Neuronal stem cell (in vitro differentiated cells): ENCODE results near the gene ATP5F1D.
A peak's percentile ranks its signal among the peaks of the same experiment; 100 is the strongest.

ENCODE experiments used
- DNase-seq: peaks from one replicate; pipeline ENCODE4 v3.0.0-alpha.2; 2013; ENCODE audit warnings: low spot score
- H2AFZ ChIP-seq: one replicate; pipeline ENCODE4 v1.6.1; 2013; ENCODE audit warnings: mild to moderate bottlenecking, low read length, inconsistent platforms
- H2AK5ac ChIP-seq: 2 replicates; pipeline ENCODE4 v1.6.1; 2013; ENCODE audit warnings: low read depth, mild to moderate bottlenecking, inconsistent platforms, low read length, moderate library complexity, mixed read lengths
- H2BK120ac ChIP-seq: 2 replicates; pipeline ENCODE4 v1.6.1; 2013; ENCODE audit warnings: low read depth, mild to moderate bottlenecking, inconsistent platforms, low read length, moderate library complexity, mixed read lengths
- H2BK12ac ChIP-seq: one replicate; pipeline ENCODE4 v1.6.1; 2013; ENCODE audit warnings: low read length, inconsistent platforms
- H2BK15ac ChIP-seq: 2 replicates; pipeline ENCODE4 v1.6.1; 2013; ENCODE audit warnings: mild to moderate bottlenecking, low read length, inconsistent platforms, mixed read lengths
- H2BK5ac ChIP-seq: one replicate; pipeline ENCODE4 v1.6.1; 2013; ENCODE audit warnings: inconsistent platforms, mild to moderate bottlenecking, low read length, moderate library complexity
- H3K14ac ChIP-seq: one replicate; pipeline ENCODE4 v1.6.1; 2013; ENCODE audit warnings: low read length, inconsistent platforms
- H3K18ac ChIP-seq: 2 replicates; pipeline ENCODE4 v1.6.1; 2013; ENCODE audit warnings: low read length, inconsistent platforms
- H3K23ac ChIP-seq: 2 replicates; pipeline ENCODE4 v1.6.1; 2013; ENCODE audit warnings: low read depth, mild to moderate bottlenecking, mixed read lengths, low read length, inconsistent platforms; ENCODE audit not compliant: poor library complexity
- H3K27ac ChIP-seq: replicated peaks from 3 replicates; pipeline ENCODE4 v1.5.1; 2013; ENCODE audit warnings: low read length, inconsistent platforms
- H3K27me3 ChIP-seq, 3 experiments: 2 replicates each; pipeline ENCODE4 v1.6.1; 2013; ENCODE audit warnings: low read length in 3 of 3, mild to moderate bottlenecking in 2 of 3, inconsistent platforms in 1 of 3, low read depth in 1 of 3, mixed read lengths in 1 of 3, moderate library complexity in 1 of 3; ENCODE audit not compliant: control insufficient read depth in 3 of 3, insufficient read depth in 3 of 3
- H3K36me3 ChIP-seq, 2 donors: replicated peaks in 1 of 2; 2 replicates each; pipeline ENCODE4 v1.6.1; 2013; ENCODE audit warnings: low read length in 2 of 2; ENCODE audit not compliant: control insufficient read depth in 2 of 2, insufficient read depth in 2 of 2
- H3K4ac ChIP-seq: 2 replicates; pipeline ENCODE4 v1.6.1; 2013; ENCODE audit warnings: inconsistent platforms, mild to moderate bottlenecking, low read length, moderate library complexity
- H3K4me1 ChIP-seq, 2 donors: 1 replicate in 1 of 2; 2 replicates in 1 of 2; pipeline ENCODE4 v1.6.1; 2013; ENCODE audit warnings: low read length in 2 of 2, low read depth in 1 of 2; ENCODE audit not compliant: control insufficient read depth in 2 of 2, insufficient read depth in 1 of 2
- H3K4me2 ChIP-seq: one replicate; pipeline ENCODE4 v1.6.1; 2013; ENCODE audit warnings: mild to moderate bottlenecking, low read length, inconsistent platforms; ENCODE audit not compliant: insufficient read depth, poor library complexity, severe bottlenecking
- H3K4me3 ChIP-seq, 2 donors: 2 replicates each; pipeline ENCODE4 v1.5.1; 2013; ENCODE audit warnings: low read length in 2 of 2, mild to moderate bottlenecking in 2 of 2, inconsistent platforms in 1 of 2, moderate library complexity in 1 of 2
- H3K79me1 ChIP-seq: one replicate; pipeline ENCODE4 v1.6.1; 2013; ENCODE audit warnings: low read depth, mild to moderate bottlenecking, inconsistent platforms, low read length, moderate library complexity
- H3K9ac ChIP-seq: one replicate; pipeline ENCODE4 v1.6.1; 2013; ENCODE audit warnings: mild to moderate bottlenecking, low read depth, low read length, inconsistent platforms; ENCODE audit not compliant: poor library complexity
- H3K9me3 ChIP-seq, 2 donors: replicated peaks in 1 of 2; 2 replicates each; pipeline versions ENCODE3 to v1.6.1; 2013; ENCODE audit warnings: low read length in 2 of 2, mild to moderate bottlenecking in 2 of 2, inconsistent platforms in 1 of 2, low read depth in 1 of 2, mixed read lengths in 1 of 2, moderate library complexity in 1 of 2; ENCODE audit not compliant: control insufficient read depth in 2 of 2, insufficient read depth in 1 of 2
- H4K8ac ChIP-seq: one replicate; pipeline ENCODE4 v1.6.1; 2013; ENCODE audit warnings: low read depth, mild to moderate bottlenecking, inconsistent platforms, low read length, moderate library complexity
- H4K91ac ChIP-seq: one replicate; pipeline ENCODE4 v1.6.1; 2013; ENCODE audit warnings: low read length, low read depth, mild to moderate bottlenecking, inconsistent platforms; ENCODE audit not compliant: poor library complexity
- WGBS, 2 donors: extraction: QIAGEN DNeasy Blood & Tissue Kit; methylation state at CpG; one replicate each; pipeline ENCODE4 v1.1.7; 2013; ENCODE audit warnings: missing lambda C conversion rate in 2 of 2, mixed read lengths in 1 of 2; ENCODE audit not compliant: insufficient read length in 2 of 2, insufficient replicate concordance in 1 of 2; ENCODE audit errors: extremely low coverage in 2 of 2; 5-methylcytosine and 5-hydroxymethylcytosine counted together

The ATP5F1D gene

DNA sequence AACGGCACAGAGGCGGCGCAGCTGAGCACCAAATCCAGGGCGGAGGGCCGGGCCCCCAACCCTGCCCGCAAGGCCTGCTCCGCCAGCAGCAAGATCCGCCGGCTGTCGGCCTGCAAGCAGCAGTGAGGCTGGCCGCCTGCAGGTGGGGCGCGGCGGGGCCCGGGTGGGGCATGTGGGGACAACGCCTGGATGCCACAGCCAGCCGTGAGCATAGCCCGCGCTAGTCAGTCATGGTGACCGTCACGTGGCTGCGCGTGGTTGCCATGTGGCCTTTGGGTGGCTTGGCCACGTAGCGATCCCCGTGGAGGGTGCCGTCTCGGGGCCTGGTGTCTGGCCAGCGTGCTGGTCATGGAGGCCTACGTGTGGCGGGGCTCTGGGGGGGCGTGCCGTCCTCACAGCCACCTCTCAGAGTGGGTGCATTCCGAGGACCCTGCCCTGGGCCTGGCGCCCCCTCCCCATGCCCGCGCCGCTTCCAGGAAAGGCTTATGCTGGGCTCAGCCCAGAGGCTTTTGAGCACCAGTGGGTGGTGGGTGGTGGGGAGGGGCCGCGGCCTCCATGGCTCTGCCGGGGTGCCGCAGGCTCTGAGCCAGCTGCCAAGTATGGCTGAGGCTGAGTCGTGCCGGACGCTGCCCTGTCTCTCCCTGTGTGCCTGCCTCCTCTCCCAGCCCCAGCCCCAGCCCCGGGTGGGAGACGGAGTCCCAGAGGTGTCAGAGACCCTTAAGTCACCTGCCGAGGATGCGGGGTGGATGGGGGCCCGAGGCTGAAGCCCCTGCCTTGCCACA, 14.8 kb upstream of the ATP5F1D start:
- Histone ChIP-seq H3K14ac (peak overlapping the region; percentile 38), H3K9me3 (no peaks in the 10 kb centered on the region), H3K27ac (no peak overlapping the region), H2BK12ac (no peak overlapping the region), H4K91ac (no peak overlapping the region), H3K18ac (no peak overlapping the region), H3K4ac (no peak overlapping the region), H3K36me3 (peaks cover 22 to 75% of the 10 kb centered on the region in 2 donors), H3K9ac (no peak overlapping the region), H2AK5ac (peak overlapping the region; percentile 56), H4K8ac (peak overlapping the region; percentile 82), H2BK15ac (no peak overlapping the region), H3K23ac (peak overlapping the region; percentile 91), H2AFZ (no peak overlapping the region), H3K4me2 (no peak overlapping the region), H2BK5ac (peak overlapping the region; percentile 75), H3K27me3 (no peaks in the 10 kb centered on the region), H3K4me1 (no peaks in the 10 kb centered on the region), H3K4me3 (no peak overlapping the region), H2BK120ac (no peak overlapping the region), H3K79me1 (peaks cover 25% of the 10 kb centered on the region)
- WGBS, 2 donors: no CpG with 5 or more reads among the region's 50 CpGs
- no peak for DNase-seq

- DNase-seq: no peak
- Histone ChIP-seq H3K4me1 (no peaks in the 10 kb centered on the region), H3K79me1 (peaks cover 29% of the 10 kb centered on the region), H2BK120ac (no peak overlapping the region), H3K18ac (no peak overlapping the region), H3K27me3 (no peaks in the 10 kb centered on the region), H3K9me3 (no peaks in the 10 kb centered on the region), H3K36me3 (peaks cover 24 to 75% of the 10 kb centered on the region in 2 donors), H4K91ac (no peak overlapping the region), H3K9ac (no peak overlapping the region), H2BK5ac (peak overlapping the region; percentile 75), H2BK15ac (no peak overlapping the region), H3K23ac (peak overlapping the region; percentile 91), H2AFZ (no peak overlapping the region), H3K4me3 (no peak overlapping the region), H2AK5ac (no peak overlapping the region), H3K27ac (no peak overlapping the region), H3K4ac (no peak overlapping the region), H4K8ac (no peak overlapping the region), H3K14ac (no peak overlapping the region), H3K4me2 (no peak overlapping the region), H2BK12ac (no peak overlapping the region)
- no CpG with 5 or more reads among the region's 56 CpGs for WGBS, 2 donors
Observed at GRCh38 chr19:1227304-1228054, 14.1 kb upstream of the ATP5F1D start.

DNA sequence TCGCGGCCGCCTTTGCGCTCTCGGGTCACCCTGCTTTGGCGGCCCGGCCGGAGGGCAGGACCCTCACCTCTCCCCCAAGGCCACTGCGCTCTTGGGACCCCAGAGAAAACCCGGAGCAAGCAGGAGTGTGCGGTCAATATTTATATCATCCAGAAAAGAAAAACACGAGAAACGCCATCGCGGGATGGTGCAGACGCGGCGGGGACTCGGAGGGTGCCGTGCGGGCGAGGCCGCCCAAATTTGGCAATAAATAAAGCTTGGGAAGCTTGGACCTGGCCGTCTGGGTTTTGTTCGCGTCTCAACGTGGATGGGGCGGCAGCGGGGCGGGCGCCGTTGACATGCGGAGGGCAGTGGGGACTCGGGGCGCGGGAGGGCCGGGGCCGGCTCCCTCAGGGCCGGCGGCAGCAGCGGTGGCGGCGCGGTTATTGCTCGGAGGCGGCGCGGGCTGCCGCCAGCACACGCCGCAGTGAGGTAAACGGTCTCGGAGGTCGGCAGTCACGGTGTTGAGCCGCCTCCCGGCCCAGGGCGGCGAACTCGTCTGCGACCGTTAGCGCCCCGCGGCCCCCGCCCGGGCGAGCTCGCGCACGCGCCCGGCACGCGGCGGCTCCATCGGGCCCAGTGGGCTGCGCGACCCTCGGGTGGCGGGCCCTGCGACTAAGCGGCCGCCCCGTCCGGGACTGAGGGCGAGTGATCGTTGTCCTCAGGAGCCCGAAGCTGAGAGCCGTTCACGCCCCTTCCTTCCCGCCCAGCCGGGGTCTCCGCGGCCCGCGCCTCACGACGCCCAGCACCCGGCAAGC, 13.2 kb upstream of the ATP5F1D start:
- Histone ChIP-seq H3K4me2 (no peak overlapping the region), H3K18ac (no peak overlapping the region), H2BK15ac (no peak overlapping the region), H4K8ac (no peak overlapping the region), H2BK12ac (no peak overlapping the region), H3K4me3 (no peak overlapping the region), H3K4me1 (no peaks in the 10 kb centered on the region), H3K79me1 (peaks cover 29% of the 10 kb centered on the region), H3K36me3 (peaks cover 27 to 75% of the 10 kb centered on the region in 2 donors), H3K23ac (no peak overlapping the region), H3K9ac (no peak overlapping the region), H2BK5ac (peak overlapping the region; percentile 5), H2BK120ac (no peak overlapping the region), H4K91ac (peak overlapping the region; percentile 72), H3K9me3 (no peaks in the 10 kb centered on the region), H3K14ac (no peak overlapping the region), H3K4ac (no peak overlapping the region), H3K27me3 (no peaks in the 10 kb centered on the region), H3K27ac (no peak overlapping the region), H2AK5ac (no peak overlapping the region), H2AFZ (no peak overlapping the region)
- DNase-seq: no peak
- WGBS, 2 donors: no CpG with 5 or more reads among the region's 100 CpGs
